Measurements from ENCODE around the gene MYO3A.

MYO3A gene

GRCh38 chr10:26222563-26222962 lies 288.5 kb downstream of the MYO3A start:
- no peak for FAIRE-seq
- TF ChIP-seq CTCF (IDR thresholded peaks at IDR 0.05; ENCODE audit: insufficient read depth, missing control alignments) = no peak
- no peak for DNase-seq (ENCODE audit: insufficient read length, low spot score)

- FAIRE-seq = no peak
- TF ChIP-seq CTCF (IDR thresholded peaks at IDR 0.05; ENCODE audit: insufficient read depth, missing control alignments) = no peak
- no peak for DNase-seq (ENCODE audit: insufficient read length, low spot score)
Measured at GRCh38 chr10:26225322-26225721, 291.3 kb downstream of the MYO3A start.

GRCh38 chr10:26227786-26228185 lies 293.8 kb downstream of the MYO3A start:
- no peak for TF ChIP-seq CTCF (IDR thresholded peaks at IDR 0.05; ENCODE audit: insufficient read depth, missing control alignments)
- DNase-seq (ENCODE audit: insufficient read length, low spot score) (no peak), FAIRE-seq (no peak)

DNA sequence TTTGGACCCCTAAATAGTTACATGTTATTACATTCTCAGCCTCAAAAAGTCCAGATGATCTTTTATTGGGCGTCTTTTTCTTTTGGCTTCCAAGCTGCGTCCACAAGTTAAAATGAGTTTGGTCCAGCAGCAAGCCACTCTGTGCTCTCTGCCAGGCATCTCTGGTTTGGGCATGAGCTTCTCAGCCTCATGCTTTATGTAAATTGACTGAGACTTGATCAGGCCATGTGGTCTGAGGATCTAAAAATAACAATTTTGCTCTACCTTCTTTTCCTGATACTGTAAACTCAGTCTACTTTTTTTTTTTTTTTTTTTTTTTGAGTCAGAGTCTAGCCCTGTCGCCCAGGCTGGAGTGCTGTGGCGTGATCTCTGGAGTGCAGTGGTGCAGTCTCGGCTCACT lies 298.1 kb downstream of the MYO3A start:
- DNase-seq (ENCODE audit: insufficient read length, low spot score) = no peak
- no peak for FAIRE-seq
- TF ChIP-seq CTCF (IDR thresholded peaks at IDR 0.05; ENCODE audit: insufficient read depth, missing control alignments) = no peak

DNA sequence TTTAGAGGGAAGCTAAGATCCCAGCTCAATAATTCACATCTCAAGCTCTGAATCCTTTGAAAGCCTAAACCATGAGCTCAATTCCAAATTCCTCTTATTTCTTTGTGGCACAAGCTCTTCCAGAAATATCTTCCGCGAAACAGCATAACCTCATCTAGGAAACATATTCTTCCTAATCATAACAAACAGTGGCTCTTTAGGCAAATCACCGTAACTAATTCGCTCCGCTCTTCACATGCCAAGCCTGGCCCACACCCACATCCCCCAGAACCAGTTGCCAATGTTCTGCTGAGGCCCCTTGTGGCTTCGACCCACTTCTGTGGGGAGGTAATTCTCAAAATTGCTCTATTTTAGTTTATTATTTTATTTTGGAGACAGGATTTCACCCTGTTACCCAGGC lies 301.7 kb downstream of the MYO3A start:
- TF ChIP-seq CTCF (IDR thresholded peaks at IDR 0.05; ENCODE audit: insufficient read depth, missing control alignments) = no peak
- DNase-seq (ENCODE audit: insufficient read length, low spot score) (no peak), FAIRE-seq (no peak)

DNA sequence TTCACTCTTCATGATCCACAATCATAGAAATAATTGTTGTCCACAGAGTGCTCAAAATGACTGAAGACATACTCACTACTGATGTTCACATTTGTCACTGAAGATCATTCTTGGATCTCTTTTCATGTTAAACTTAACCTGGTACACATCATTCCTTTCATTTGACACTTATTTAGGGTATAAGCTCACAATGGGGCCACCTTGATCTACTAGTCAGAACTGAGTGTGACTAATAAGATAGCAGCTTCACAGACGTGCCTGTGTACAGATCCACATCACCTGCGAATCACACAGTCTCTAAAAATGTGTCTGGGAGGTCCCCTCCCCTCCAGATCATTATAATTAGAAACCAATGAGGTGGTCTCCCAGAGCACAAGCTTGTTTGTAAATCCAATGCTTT lies 304.3 kb downstream of the MYO3A start:
- FAIRE-seq (no peak), DNase-seq (ENCODE audit: insufficient read length, low spot score) (no peak)
- TF ChIP-seq CTCF (IDR thresholded peaks at IDR 0.05; ENCODE audit: insufficient read depth, missing control alignments) = no peak

DNA sequence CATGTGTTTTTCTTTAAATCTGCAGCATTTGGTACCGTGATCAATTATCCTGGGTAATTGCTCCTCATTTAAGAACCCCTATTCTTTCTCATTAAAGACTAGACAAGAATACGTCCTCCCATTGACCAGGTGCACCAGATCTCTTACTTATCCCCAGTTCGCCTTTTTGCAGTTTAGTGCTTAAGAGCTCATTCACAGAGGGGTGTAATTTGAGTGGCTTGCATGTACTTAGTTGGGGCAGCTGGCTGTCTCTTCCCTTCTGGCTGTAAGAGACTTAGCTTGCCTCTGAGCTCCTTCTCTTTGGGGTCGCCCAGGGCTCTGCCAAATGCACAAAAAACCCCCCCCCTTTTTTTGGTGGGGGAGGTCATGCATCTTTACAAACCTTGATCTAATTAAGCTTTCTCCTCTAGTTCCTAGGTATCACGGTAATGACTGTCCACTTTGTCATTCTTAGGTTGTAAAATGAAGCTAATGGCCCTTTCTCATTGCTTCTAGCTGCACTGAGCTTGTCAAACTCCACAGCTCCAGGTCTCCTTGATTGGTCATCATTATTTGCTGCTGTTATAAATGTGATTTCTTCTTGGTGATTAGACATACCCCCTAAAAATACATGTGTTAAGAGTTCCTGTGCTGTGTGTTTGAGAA lies 308.8 kb downstream of the MYO3A start:
- FAIRE-seq (no peak), DNase-seq (ENCODE audit: insufficient read length, low spot score) (no peak)
- no peak for TF ChIP-seq CTCF (IDR thresholded peaks at IDR 0.05; ENCODE audit: insufficient read depth, missing control alignments)

Data from D721Med (cell line).